Activated CD8-positive, alpha-beta memory T cell treated with anti-CD3 and anti-CD28 coated beads, Interleukin-2, amount 50 U/mL, for 1 hour (primary cell): ENCODE measurements around the gene SGPL1.

Experiments used
- DNase-seq: peaks from one replicate; pipeline ENCODE4 v3.0.0-alpha.2; 2020; ENCODE audit errors: extremely low read depth

SGPL1 gene

DNA sequence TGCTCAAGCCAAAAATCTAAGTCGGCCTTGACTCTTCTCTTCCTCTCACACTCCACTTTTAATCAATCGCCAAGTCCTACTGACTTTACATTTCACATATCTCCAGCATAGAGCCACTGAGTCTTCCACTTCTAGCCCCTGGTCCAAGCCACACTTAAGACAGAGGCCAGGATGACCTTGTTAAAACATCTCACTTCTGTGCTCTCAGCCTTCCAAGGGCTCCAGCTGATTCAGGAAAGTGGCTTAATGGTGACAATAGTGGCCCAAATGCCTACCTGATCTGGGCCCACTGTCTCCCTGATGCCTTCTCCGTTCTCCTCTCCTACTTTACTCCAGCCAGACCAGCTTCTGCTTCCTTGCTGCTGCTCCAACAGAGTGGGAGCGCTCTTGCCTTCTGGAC, 35.0 kb upstream of the SGPL1 start:
- DNase-seq, result no peak

DNA sequence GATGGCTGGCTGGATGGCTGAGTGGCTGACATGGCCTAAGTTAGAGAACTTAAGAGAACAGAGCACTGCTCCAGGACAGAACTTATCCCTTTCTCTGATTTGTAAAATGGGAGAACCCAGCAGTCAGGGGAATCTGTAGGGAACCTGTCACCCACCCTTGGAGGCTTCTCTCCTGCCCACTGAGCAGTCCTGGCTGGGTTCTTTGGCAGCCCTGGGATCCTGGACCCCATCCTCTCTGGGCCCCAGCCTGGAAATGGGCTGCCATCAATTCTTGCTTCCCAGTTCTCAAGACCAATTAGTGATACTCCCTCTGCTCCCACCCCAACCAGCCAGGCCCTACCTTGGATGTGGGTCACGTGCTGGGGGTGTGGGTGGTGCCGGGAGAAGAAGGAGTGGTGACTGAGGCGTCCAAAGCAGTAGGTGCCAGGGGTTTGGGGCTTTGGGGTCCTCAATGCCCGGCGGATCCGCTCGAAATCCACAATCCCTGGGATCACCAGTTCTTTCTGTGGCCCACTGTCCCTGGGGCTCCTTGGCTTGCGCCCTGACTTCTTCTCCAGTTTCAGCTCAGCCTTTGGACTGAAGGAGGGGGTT, 34.2 kb upstream of the SGPL1 start:
- DNase-seq, result no peak

GRCh38 chr10:70782086-70782745, 33.5 kb upstream of the SGPL1 start:
- no peak for DNase-seq

- DNase-seq, result no peak
These were observed 32.7 kb upstream of the SGPL1 start for GRCh38 chr10:70782746-70783680.

GRCh38 chr10:70784016-70784415, 31.7 kb upstream of the SGPL1 start:
- no peak for DNase-seq

- DNase-seq, result no peak
These were observed 31.3 kb upstream of the SGPL1 start for GRCh38 chr10:70784471-70784870.

- no peak for DNase-seq
These were observed 30.6 kb upstream of the SGPL1 start, which contains the start of gene TBATA for GRCh38 chr10:70785190-70785589. TBATA (minus strand) TSS chr10:70785377; CDS start chr10:70783379, 1,998 bp downstream.

GRCh38 chr10:70786799-70787415, 28.8 kb upstream of the SGPL1 start:
- DNase-seq, result no peak

- DNase-seq, result no peak
These were observed 24.2 kb upstream of the SGPL1 start for GRCh38 chr10:70791386-70792039.

DNA sequence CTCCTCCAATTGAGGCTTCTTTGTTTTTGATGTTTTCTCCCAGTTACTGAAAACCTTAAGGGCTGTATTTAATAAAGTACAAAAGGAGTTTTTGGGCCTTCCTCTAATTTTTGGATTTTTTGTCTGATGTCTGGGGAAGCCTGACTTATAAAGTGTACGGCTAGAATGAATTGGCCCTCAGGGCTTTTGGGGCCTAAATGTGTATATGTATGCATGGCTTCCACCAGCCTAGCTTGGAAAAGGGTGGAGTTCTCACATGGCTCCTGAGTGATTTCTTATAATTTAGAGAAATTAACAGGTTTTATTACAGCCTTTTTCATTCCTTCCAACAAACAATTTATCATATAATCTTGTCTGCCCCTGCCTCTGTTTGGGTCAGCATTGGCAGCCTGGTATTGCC, 20.1 kb upstream of the SGPL1 start:
- no peak for DNase-seq

DNA sequence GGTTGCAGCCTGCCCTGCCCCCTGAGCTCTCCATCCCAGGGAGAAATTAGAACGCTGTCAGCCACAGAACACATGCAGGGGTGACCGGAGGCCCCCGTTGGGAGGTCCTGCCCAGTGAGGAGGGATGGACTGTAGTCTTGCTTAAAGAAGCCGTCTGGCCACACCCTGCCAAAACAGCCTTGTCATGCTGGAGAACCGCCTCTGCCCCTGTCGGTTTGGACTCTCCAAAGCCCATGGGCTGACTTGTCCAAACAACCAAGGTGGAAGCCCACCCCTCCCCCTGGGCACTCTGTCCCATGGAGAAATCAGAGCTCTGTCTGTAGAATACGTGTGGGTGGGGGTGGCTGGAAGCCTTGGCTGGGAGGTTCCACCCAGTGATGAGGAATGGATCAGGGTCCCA, 17.9 kb upstream of the SGPL1 start:
- no peak for DNase-seq

DNA sequence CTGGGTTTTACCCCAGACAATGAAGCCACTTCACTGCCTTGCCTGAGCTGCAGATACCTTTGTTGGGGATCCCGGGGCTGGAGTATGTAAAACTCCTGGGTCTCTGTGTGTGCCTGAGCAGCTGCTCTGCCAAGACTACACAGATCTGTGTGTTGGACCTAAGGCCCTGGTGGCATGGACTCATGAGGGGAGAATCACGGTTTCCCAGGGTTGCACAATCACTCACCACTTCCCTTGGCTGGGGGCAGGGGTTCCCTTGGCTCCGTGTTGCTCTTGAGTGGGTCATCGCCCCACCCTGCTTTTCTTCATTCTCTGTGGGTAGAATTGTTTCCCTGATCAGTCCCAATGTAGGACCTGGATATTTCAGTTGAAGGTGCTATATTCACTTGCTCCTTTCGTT, 16.6 kb upstream of the SGPL1 start:
- no peak for DNase-seq

DNA sequence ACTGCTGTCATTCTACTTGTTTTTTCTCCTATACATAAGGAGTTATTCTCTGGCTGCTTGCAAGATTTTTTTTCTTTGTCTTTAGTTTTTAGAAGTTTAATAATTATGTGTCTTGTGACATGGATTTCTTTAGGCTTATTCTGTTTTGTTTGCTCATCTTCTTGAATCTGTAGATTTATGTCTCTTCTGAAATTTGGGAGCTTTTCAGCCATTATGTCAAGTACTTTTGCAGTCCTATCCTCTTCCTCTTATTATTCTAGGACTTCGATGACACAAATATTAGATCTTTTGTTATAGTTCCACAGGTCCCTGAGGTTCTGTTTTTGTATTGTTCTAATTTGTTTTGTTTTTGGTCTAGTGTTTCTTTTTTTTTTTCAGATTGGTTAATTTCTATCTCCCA, 13.9 kb upstream of the SGPL1 start:
- DNase-seq, result no peak

- DNase-seq, result no peak
These were observed 11.8 kb upstream of the SGPL1 start for GRCh38 chr10:70803775-70804420.

DNA sequence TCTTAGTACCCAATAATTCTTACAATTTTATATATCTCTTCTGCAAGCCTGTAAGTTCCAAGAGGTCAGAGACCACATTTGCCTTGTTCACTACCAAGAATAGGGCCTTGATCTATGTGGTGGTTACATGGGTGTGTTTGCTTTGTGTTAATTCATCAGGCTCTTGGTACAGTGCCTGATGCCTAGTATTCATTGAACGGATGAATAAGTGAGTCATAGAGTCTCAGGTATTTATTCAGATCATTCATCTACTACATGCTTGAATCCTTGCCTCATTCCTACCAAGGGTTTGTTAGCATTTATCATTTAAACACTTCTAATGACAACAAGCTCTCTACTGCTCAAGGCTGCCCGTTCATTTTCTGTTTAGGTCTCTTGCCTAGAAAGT, 11.3 kb upstream of the SGPL1 start:
- DNase-seq, result no peak

DNA sequence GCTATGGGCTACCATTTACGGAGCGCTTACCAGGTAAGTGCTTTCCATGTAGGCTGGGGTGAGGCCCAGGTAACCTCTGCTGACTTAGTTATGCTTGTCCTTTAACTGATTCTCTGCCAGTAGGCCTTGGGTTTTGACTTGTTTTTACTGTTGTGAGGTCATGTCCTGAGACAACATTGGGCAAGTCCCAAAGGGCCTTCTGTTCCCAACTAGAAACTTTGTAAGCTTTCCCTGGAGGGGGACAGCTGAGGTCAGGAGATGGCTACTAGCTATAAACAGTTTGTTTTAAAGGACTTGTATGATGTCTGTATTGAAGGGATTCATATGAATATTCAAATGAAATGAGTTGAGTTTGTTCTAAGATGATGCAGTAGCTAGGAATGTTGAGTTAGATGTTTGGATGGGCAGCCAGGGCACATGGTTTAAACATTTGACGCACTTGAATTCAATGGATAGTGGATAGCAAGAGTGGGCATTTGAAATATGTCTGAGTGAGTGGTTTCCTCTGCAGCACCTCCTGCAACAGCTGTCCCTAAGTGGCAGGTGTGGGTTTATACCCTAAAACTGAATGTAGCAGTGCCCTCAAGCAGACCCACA, 10.0 kb upstream of the SGPL1 start:
- DNase-seq, result no peak

DNA sequence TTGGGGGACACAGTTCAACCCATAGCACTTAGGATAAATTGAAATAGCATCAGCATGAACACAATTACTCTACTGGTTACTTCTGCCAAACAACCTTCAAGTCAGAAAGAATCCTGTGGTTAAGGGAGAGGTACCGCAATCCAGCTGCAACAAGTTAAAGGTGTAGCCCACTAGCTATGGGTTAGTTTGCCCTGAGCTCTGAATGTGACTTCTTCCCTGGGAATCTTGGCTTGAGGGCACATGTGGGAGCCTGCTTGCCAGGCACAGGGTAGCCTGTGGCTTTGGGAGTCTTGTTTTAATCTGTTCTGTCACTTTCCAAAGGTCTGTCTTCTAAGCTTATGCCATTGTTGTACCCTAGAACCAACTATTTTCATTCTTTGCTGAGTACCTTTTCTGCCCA, 8.9 kb upstream of the SGPL1 start:
- DNase-seq, result no peak

GRCh38 chr10:70807556-70807955, 8.2 kb upstream of the SGPL1 start:
- DNase-seq, result no peak

DNA sequence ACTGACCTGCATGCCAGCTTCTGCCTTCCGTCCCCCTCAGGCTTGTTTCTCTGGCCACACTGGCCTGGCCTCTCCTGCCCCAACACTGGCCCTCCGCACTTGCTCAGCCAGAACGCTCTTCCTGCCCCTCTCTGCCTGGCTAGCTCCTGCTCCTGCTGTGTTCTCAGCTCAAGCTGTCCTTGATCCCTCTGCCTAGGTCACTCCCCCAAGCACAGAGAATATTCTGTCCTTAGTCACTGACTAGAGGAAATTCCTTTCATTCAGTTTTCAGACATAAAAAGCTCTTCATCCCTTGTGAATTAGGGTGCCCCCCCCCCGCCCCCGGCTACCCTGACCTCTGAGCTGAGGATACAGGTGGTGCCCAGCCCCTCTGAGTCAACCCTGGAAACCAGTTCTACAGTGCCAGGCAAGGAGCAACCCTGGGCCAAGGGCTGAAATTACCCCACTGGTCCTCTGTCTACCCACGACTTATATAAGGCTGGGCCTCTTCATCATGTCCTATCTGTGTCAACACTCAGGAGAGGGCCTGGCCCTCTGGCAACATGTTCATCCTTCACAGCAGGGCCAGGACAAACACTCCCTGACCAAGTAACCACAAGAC, 6.6 kb upstream of the SGPL1 start:
- no peak for DNase-seq

DNA sequence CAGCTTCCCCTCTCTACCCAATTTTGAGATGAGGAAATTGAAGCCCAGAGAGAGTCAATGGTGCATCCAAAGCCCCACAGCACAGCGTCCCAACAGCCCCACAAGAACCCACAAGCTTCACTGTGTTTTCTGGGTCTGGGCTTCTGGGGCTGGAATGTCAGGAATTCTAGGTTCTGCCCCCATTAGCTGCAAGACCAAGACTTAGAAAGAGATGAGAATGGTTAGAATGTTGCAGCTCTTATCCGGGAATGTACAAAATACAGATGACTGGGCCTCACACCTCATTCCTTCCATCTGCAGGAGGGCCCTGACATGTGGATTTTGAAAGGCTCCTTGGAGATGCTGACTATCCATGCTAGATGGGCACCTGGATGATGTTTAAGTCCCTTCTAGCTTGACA, 6.0 kb upstream of the SGPL1 start:
- DNase-seq, result no peak

GRCh38 chr10:70810967-70811366, 4.8 kb upstream of the SGPL1 start:
- no peak for DNase-seq
